HK-2 (cell line): ENCODE measurements around the gene MRPL14.
"Not testable (repeated sequence)": the region's sequence is repeated elsewhere in the genome, so short reads cannot be mapped to it uniquely, and the experiment has no call there.

Source experiments
- DNase-seq: peaks from one replicate; pipeline ENCODE4 v3.0.0-alpha.2; 2018; ENCODE audit not compliant: unreplicated experiment

MRPL14 gene

GRCh38 chr6:44101832-44102231 is 25.4 kb downstream of the MRPL14 start:
- no peak for DNase-seq

- DNase-seq, result peak; percentile 41
Measured at GRCh38 chr6:44100088-44100550, 27.1 kb downstream of the MRPL14 start.

- DNase-seq, result no peak
Measured at GRCh38 chr6:44099192-44099591, 28.1 kb downstream of the MRPL14 start.

- no peak for DNase-seq
Measured at GRCh38 chr6:44097782-44098317, 29.4 kb downstream of the MRPL14 start.

GRCh38 chr6:44096612-44097011 is 30.6 kb downstream of the MRPL14 start:
- peak; percentile 72 for DNase-seq

- not testable (repeated sequence) for DNase-seq
Measured at GRCh38 chr6:44095243-44095623, 32.0 kb downstream of the MRPL14 start.

- no peak for DNase-seq
Measured at GRCh38 chr6:44094403-44095242, 32.6 kb downstream of the MRPL14 start.

GRCh38 chr6:44093750-44094402 is 33.4 kb downstream of the MRPL14 start:
- no peak for DNase-seq

- no peak for DNase-seq
Measured at GRCh38 chr6:44093066-44093465, 34.2 kb downstream of the MRPL14 start.

- DNase-seq, result no peak
Measured at GRCh38 chr6:44091981-44092884, 35.0 kb downstream of the MRPL14 start.

- not testable (repeated sequence) for DNase-seq
Measured at GRCh38 chr6:44091356-44091755, 35.9 kb downstream of the MRPL14 start.

GRCh38 chr6:44090465-44090864 is 36.8 kb downstream of the MRPL14 start:
- DNase-seq, result no peak

- DNase-seq, result no peak
Measured at GRCh38 chr6:44088827-44089590, 38.2 kb downstream of the MRPL14 start.

GRCh38 chr6:44087623-44088022 is 39.6 kb downstream of the MRPL14 start:
- DNase-seq, result no peak

GRCh38 chr6:44086931-44087574 is 40.2 kb downstream of the MRPL14 start:
- peak; percentile 39 for DNase-seq

- no peak for DNase-seq
Measured at GRCh38 chr6:44085219-44085618, 42.0 kb downstream of the MRPL14 start.

- no peak for DNase-seq
Measured at GRCh38 chr6:44084231-44085014, 42.8 kb downstream of the MRPL14 start.

- DNase-seq, result no peak
Measured at GRCh38 chr6:44082872-44083321, 44.4 kb downstream of the MRPL14 start.

- no peak for DNase-seq
Measured at GRCh38 chr6:44081753-44082152, 45.5 kb downstream of the MRPL14 start.
